A549 treated with RU486 at 1 μM for 4 hours (cell line): Measurements from ENCODE around the gene TRIM61. TPM values are rescaled to one million over a fixed set of nuclear protein-coding genes. Genes with fewer than 3 reads are reported as not detected.

ENCODE experiments used
- total RNA-seq: library from RNA; stranded (reverse); fragments of 200-300 nt; extraction: Qiagen RNA extraction; gene quantifications from 5 replicates; pipeline ENCODE4 v1.2.3, GENCODE V29; 2022; ENCODE audit warnings: low read depth

Gene TRIM61
- total RNA-seq, result not detected in 5 replicates

GRCh38 chr4:164977243-164978164 lies at the start of gene TRIM61:
TSS of gene TRIM61 (minus strand) at chr4:164977657. CDS start at chr4:164970002, 7,655 bp downstream.

Other genes starting within 250 kb of the TRIM61 start
- gene SMIM31, start 223.5 kb downstream of the TRIM61 start, total RNA-seq, result 0.05 to 0.07 TPM in 2 of 5 replicates, not detected in the others
- not detected in 5 replicates for gene APELA, start 100.5 kb downstream of the TRIM61 start, total RNA-seq
- not detected in 5 replicates for gene TRIM60, start 54.3 kb upstream of the TRIM61 start, total RNA-seq
- gene TRIM75, start 76.2 kb upstream of the TRIM61 start, total RNA-seq, result not detected in 5 replicates
- gene TMEM192, start 135.2 kb upstream of the TRIM61 start, total RNA-seq, result 6.1 to 9.7 TPM (median 8.4 TPM) in 5 replicates
- gene KLHL2, start 229.9 kb upstream of the TRIM61 start, total RNA-seq, result 10.0 to 13.3 TPM (median 11.6 TPM) in 5 replicates